HG03025 (cell line): ENCODE results near the gene THOP1.
"Not testable (repeated sequence)": the region's sequence is repeated elsewhere in the genome, so short reads cannot be mapped to it uniquely, and the experiment has no call there.

Experiments
- ATAC-seq: cut with Tn5 transposase; IDR thresholded peaks from one replicate; pipeline ENCODE4 v1.9.1; 2021; ENCODE audit warnings: mild to moderate bottlenecking, moderate library complexity; ENCODE audit not compliant: unreplicated experiment, low FRiP score

The THOP1 gene

DNA sequence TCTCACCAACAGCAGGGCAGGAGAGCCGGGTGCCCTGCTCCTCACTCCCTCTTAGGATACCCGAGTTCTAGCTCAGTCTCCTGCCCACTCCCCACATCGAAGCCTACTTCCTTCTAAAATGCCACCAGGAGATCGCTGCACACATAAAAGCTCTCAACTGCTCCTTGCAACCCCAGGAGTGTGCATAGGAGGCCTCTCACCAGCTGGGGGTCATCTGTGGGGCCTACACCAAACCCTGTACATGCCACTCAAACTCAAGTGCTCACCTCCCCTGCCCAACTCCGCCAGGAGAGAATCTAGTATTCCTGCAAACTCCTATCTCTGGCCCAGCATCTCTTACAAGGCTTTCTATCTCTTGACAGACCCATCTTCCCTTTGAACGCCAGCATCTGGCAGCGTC lies 5.0 kb upstream of the THOP1 start:
- ATAC-seq = no peak

DNA sequence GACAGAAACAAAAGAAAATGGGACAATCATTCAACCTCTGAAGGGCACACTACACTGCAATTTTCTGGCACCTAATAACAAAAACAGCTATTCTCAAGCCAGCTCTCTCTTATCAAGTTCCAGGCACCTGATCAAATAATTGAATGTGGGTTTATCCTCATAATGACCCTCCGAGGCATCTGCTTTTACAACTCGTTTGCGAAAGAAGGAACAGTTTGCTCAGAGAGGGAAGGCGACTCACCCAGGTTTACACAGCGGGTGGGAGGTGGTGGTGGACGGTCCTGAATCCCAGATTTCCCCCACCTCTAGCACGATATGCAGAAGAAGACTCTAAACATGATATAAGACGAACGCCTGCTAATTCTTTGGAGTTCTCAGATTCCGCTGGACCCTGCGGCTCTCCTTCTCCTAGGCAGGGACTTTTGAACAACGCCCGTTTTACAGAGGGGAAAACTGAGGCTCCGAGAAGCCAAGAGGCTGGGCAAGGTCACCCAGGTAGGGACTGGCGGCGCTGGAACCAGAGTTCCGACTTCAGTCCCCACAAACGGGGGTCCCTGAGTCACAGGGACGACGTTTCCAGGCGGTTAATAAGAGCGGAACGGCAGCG lies 2.9 kb upstream of the THOP1 start:
- ATAC-seq = no peak

DNA sequence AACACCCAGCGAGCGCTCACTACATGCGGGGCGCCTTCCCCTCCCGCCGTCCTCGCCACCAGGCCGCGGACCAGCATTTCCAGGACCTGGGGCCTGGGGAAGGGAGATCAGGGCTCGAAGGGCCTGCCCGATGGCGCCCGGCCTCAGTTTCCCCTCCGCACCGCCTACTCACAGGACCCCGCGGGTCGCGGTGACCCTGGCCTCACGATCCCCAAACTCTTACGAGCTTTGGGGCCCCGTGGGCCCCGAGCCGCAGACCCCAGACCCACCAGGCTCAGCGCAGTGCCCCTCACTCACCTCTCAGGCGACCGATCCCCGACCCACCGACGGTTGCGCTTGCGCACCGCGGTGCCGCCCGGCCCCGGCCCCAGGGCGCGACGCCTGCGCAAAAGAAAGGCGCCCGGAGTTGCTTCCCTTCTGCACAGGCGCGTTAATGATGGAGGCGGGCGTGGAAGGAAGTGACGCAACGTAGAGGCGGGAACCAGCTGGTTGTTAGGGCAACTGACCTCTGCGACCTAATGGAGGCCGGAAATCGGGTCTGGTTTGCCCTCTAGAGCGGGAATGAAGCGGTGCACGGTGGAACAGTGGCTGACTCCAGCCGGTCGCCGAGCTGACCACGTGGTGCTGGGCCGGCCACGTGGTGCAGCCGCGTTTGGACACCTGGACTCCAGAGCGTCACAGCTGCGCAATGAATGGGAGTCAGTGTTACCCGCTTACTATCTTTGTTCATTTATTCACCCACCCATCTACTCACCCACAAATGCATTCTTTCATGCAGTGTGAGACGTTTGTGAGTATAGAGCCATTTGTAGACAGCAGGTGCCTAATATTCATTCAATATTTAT lies 2.1 kb upstream of the THOP1 start, which contains the start of gene SGTA:
Gene SGTA (minus strand): TSS at position 338 of the 845 bp plus-strand sequence. CDS start 14,205 bp downstream, outside the sequence.
- ATAC-seq = peak; percentile 59

DNA sequence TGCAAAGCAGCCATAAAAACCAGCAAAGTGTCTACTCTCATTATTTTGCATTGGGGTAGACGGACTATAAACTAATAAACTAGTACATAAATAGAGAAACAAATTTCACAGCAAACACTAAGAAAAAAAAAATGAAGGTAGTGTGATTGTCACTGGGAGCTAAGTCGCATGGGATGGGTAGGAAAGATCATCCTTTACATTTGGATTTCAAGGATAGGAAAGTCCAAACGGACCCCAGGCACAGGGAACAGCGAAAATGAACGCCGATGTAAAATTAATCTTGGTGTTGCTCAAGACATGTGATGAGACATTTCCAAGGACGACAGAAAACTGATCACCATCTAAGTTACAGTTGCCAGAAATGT lies 1.5 kb upstream of the THOP1 start:
- no peak for ATAC-seq

DNA sequence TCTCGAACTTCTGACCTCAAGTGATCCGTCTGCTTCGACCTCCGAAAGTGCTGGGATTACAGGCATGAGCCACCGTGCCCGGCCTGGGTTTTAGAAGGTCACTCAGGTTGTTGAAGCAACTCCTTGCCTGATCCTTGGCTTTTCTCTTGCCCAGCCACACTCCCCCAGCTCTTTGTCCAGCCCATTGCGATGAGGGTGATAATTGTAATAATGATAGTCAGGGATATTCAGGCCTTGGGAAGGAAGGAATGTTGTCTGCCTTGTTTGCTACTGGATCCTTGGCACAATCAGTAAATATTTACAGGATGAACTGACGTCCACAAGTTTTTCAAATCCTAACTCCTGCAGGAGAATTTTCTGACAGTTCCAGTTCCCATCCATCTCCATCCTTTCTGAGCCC lies 1.8 kb downstream of the THOP1 start:
- no peak for ATAC-seq

DNA sequence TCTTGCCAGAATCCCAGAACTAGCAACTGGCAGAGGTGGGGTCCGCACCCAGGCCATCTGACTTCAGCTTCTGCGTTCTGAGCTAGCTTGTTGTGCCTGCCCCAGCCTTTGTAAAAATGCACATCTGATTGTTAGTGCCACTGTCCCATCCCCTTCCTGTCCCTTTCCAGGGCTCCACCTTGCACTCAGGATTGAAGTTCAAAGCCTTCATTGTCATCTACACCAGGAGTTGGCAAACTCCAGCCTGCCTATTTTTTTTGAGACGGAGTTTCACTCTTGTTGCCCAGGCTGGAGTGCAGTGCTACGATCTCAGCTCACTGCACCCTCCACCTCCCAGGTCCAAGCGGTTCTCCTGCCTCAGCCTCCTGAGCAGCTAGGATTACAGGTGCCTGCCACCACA lies 2.9 kb downstream of the THOP1 start:
- ATAC-seq = no peak

DNA sequence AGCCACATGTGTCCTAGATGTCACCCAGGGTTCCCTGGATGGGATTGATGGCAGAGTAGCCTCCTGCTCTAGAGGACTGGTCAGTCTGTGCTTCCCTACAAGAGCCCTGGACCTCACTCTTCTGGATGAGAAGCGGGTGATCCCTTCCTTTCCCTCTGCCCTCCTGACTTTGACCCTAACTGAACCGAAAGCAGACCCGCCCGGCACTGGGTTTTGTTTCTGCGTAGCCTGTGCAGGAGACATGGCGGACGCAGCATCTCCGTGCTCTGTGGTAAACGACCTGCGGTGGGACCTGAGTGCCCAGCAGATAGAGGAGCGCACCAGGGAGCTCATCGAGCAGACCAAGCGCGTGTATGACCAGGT lies 4.9 kb downstream of the THOP1 start:
- no peak for ATAC-seq

DNA sequence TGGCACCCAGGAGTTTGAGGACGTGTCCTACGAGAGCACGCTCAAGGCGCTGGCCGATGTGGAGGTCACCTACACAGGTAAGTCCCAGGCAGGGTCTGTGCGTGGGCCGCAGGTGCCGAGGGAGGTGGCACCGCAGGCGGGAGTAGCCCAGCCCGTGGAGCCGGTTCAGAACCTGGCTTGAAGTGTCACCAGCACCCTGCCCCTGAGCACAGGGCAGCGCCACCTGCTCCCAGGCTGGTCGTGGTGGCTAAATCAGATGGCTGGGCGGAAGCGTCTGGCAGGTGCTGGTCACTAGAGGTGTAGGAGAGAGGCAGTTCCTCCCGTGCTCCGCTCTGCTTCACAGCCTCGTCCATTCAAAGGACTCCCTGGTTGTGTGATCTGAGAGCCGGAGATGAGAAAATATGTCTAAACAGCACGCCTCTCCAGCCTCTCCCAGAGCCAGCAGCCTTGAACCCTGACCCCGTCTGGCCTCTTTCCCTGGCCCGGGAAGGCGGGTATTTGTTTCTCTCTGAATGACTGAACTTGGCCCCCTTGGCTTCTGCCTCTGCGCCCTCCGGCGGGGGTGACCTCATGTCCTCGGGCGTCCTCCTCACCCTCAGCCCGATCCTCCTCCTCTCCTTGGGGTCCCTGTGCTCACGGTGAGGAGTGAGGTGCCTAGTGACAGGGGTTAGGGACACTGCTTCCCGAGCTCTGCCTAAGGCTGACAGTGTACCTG lies 5.4 kb downstream of the THOP1 start:
- ATAC-seq = no peak

DNA sequence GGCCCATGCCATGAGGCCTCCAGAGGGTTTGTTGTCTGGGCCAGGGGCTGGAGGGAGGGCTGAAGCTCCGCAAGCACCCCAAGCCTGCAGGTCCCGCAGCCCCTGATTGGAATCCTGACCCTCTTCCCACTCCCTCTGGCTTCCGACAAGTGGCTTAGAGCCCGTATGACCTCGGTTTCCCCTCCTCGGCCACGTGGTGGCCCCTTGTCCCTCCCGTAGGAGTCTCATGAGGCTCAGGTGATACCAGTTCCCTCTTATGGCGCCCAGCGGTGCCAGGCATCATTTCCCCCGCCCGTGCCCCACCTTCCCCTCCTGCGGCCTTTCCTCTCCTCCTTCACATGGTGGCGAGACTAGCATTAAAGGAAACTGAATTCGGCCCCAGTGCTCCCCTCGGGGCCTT lies 6.1 kb downstream of the THOP1 start:
- ATAC-seq = no peak

DNA sequence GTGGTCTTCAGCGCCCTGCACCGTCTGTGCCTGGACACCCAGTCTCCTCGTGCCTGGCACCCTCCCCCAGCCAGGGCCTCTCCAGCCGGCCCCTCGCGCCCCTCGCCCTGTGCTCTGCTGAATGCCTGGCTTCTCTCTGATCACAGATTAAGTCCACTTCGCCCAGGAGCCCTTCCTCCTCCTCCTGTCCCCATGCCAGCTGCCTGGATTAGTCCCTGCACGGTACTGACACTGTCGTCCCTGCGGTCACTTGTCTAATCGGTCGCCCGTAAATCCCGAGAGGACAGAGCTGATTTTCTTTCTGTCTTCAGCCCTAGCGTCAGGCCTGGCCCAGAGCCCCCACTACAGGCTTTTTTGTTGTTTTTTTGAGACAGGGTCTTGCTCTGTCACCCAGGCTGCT lies 6.6 kb downstream of the THOP1 start:
- no peak for ATAC-seq

DNA sequence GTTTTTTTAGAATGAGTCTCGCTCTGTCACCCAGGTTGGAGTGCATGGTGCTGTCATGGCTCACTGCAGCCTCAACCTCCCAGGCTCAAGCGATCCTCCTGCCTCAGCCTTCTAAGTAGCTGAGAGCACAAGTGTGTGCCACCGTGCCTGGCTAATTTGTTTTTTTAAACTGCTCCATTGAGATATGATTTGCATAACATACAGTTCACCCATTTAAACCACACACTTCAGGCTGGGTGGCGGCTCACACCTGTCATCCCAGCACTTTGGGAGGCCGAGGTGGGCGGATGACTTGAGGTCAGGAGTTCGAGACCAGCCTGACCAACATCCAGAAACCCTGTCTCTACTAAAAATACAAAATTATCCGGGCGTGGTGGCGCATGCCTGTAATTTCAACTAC lies 7.4 kb downstream of the THOP1 start:
- ATAC-seq = not testable (repeated sequence)

DNA sequence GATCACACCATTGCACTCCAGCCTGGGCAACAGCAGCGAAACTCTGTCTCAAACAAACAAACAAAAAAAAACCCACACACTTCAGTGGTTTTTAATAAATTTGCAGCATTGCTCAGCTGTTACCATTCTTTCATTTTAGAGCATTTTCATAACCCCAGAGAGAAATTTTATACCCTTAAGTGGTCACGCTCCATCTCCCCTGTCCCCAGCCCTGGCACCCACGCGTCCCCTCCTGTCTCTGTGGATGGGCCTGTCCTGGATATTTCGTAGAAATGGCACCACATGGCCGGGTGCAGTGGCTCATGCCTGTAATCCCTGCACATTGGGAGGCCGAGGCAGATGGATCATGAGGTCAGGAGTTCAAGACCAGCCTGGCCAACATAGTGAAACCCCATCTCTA lies 7.8 kb downstream of the THOP1 start:
- ATAC-seq = no peak

DNA sequence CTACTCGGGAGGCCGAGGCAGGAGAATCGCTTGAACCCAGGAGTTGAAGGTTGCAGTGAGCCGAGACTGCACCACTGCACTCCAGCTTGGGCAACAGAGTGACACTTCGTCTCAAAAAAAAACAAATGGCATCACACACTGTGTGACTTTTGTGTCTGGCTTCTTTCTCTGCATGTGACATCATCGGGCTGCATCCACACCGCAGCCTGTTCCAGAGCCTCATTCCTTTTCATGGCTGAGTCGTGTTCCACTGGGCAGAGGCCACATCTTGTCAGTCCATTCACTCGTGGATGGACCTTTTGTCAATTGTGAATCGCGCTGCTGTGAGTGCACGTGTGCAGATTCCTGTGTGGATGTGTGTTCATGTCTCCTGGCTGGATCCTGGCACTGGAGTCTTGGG lies 8.3 kb downstream of the THOP1 start:
- ATAC-seq = no peak

DNA sequence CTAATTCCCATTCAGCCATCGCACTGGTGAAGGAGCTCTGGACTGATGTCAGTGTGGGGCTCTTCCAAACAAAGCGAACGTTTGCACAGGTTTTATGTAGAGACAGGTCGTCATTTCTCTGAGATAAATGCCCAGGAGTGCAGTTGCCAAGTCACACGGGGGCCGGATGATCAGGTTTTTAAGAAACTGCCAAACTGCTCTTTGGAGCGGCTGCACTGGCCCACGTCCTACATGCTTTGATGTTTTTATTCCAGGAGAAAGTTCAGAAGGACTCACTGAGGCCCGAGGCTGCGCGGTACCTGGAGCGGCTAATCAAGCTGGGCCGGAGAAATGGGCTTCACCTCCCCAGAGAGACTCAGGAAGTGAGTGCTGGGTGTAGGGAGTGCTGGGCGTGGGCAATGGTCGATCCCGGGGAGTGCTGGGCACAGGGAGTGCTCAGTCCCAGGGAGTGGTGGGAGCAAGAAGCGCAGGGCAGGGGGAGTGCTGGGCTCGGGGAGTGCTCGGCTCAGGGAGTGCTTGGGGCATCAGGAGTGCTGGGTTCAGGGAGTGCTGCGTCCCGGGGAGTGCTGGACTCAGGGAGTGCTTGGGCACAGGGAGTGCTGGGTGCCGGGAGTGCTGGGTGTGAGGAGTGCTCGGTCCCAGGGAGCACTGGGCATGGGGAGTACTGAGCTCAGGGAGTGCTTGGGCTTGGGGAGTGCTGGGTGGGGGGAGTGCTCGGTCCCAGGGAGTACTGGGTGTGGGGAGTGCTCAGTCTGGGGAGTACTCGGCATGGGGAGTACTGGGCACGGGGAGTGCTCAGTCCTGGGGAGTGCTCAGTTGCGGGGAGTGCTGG lies 10.7 kb downstream of the THOP1 start:
- ATAC-seq = no peak

DNA sequence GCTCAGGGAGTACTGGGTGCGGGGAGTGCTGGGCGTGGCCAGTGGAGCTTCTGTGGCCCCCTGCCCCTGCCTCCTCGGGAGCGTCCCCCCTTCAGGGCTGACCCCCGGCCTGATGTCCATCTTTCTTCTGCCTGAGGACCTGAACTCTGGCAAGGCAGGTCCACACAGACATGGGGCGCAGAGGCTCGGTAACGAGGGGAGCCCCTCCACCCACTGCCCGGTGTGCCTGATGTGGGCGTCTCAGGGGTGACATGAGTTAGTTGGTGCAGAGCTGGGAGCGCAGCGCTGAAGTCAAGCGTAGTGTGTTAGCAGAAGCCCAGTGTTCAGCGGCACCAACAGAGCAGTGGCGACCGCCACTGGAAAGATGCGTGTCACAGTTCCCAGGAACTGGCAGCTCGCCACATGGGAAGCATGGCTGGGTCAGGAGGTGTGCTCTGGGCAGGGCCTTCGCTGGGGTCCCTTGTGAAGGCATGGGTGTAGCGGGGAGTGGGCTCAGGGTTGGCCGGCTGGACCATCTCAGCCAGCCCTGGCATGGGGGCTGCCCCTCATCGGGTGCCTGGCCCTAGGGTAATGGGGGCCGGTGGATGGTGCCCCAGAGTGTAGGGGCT lies 11.5 kb downstream of the THOP1 start:
- no peak for ATAC-seq

DNA sequence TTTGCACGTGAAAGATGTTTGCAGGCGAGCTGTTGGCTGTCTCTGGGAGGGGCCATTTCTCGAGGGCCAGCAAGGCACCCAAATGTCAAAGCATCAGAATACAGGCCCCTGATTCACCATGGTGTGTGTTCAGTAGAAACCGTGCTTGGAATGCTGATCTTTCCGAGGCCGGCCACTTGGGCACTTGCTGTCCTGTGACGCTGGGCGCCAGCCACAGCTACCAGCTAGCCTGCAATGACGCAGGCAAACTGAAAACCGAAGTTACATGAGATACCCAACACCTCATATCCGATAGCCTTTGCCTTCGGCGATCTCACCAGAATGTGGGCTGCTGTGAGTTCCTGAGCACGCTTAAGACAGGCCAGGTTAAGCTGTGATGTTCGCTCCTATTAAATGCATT lies 12.0 kb downstream of the THOP1 start:
- no peak for ATAC-seq

DNA sequence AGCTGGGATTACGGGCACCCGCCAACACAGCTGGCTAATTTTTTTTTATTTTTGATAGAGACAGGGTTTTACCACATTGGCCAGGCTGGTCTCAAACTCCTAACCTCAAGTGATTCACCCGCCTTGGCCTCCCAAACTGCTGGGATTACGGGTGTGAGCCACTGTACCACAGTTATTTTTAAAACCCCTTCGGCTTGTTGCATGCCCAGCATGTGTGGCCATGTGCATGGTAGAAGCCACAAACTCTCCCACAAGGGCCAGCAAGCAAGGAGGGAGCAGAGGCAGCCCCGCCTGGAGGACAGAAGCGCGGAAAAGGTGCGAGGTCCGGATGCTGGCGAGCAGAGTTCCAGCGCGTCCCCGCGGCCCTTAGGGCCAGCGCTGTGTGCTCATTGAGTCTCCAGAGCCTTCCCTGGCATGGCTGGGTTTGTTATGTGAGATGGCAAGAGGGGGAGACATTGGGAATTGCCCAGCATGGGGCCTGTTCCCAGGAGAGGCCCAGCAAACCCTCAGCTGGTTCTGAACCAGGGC lies 12.9 kb downstream of the THOP1 start:
- ATAC-seq = no peak

DNA sequence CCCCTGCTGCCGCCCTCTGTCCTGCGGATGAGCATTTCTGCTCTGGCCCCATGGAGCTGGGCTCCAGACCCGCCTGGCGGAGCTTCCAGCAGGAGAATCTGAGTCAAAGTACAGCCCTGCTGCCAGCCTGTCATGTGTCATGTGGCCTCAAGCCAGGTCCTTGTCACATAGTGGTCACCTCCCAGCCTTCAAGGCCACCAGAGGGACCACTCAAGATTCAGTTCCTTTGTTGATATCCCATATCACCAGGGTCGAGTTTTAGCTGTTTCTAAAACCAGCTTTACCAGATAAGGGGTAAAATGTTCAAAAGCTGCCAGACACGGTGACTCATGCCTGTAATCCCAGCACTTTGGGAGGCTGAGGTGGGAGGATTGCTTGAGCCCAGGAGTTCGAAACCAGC lies 13.4 kb downstream of the THOP1 start:
- ATAC-seq = no peak

DNA sequence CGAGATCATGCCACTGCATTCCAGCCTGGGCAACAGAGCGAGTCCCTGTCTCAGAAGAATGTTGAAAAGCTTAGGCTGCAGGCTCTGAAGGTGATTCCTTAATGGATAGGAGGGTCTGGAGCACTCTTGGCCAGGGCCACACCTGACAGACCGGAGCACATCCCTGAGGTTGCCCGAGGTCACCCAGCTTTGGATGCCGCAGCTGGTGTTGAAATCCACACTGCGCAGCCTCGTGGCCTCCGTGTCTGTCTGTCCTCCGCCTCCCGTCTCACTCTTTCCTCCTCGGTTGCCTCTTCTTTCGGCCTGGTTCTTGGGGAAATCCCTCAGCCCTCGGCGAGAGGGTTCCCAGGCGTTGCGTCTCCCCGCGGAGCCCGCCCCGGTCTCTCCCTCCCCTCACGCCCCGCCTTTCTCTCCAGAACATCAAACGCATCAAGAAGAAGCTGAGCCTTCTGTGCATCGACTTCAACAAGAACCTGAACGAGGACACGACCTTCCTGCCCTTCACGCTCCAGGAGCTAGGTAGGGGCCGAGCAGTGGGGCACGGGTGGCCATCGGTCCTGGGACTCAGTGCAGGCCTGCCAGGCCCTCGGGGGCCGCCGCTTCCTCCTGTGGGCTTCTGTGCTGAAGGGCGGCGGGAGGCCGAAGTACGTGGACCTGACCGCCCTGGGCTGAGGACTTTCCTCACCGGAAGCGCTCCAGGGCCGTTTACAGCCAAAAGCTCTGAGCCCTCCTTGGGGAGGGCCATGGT lies 14.1 kb downstream of the THOP1 start:
- no peak for ATAC-seq
